NCI-H1105 (cell line): ENCODE data around the gene PCCA.
A peak's percentile ranks its signal among the peaks of the same experiment; 100 is the strongest.

ENCODE experiments used
- DNase-seq: peaks from one replicate; lab custom pipeline; 2025; lab: John Stamatoyannopoulos, UW

The PCCA gene

DNA sequence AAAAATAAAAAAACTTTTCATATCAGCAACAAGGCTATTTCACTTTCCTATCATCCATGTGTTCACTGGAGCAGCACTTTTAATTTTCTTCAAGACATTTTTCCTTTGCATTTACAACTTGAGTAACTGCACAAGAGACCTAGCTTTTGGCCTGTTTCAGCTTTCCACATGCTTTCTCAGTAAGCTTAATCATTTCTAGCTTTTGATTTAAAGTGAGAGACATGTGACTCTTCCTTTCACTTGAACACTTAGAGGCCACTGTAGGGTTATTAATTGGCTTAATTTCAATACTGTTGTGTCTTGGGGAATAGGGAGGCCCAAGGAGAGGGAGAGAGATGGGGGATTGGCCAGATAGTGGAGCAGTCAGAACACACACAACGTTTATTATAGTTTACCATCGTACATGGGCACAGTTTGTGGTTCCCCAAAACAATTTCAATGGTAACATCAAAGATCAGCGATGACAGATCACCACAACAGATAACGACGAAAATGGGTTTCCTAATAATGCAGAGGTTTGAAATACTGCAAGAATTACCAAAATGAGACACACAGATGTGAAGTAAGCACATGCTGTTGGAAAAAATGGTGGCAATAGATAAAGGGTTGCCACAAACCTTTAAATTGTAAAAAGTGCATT, 382.1 kb downstream of the PCCA start:
- DNase-seq = no peak

DNA sequence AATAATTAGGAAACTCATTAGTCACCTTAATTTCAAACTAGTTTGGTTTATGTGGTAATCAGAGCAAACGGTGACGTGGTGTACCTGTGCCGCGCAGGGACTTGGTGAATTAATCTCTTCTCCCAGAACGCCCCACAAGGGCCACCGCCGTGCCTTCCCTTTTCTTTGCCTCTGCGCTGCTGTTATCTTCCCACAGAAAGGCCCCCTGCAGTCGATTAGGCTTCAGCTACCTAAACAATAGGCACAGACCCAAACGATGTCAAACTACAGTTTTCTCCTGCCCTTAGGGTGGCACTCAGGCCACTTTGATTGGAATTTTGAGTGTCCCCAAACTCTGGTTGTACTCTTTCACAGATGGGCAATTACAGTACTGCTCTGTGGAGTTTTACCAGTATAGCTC, 384.2 kb downstream of the PCCA start:
- no peak for DNase-seq

DNA sequence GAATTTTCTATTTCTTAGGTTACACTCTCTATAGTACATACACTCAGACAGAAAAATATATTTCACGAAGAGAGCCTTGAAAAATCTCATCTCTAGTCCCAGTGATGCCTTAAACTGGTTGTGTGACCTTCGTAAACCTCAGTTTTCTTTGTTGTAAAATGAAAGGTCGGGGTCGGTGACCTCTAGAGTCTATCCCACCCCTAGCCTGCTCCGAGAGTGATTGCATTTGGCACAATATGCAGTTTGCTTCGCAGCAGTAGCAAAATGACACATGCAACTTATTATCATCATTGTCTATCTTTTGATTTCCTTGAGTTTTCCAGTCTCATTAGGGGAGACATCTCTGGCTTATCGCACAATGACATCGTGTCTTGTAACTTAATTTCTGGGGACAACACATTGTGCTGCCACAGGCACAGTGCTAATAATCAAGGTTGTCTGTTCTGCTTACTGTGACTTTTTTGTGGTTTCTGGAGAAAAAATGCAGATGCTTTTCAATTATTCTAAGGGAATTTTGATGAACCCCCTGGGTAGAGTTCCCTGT, 384.7 kb downstream of the PCCA start:
- no peak for DNase-seq

DNA sequence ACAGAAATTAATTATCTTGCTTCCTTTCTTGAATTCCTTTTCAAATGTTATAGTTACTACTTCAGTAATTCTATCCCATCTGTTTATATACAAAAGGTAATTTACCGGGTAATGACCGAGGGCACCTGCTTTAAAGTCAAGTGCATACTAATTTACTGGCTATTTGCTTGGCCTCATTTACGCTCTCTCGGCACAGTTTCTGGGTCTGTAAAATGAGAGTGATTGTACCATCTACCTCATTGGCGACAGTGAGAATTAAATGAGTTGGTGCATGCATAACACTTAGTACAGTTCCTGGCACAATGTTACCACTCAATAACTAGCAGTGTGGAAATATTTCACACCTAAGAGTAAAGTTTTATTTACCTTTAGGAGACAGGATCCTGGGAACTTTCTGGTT, 388.1 kb downstream of the PCCA start:
- DNase-seq = peak; percentile 60

DNA sequence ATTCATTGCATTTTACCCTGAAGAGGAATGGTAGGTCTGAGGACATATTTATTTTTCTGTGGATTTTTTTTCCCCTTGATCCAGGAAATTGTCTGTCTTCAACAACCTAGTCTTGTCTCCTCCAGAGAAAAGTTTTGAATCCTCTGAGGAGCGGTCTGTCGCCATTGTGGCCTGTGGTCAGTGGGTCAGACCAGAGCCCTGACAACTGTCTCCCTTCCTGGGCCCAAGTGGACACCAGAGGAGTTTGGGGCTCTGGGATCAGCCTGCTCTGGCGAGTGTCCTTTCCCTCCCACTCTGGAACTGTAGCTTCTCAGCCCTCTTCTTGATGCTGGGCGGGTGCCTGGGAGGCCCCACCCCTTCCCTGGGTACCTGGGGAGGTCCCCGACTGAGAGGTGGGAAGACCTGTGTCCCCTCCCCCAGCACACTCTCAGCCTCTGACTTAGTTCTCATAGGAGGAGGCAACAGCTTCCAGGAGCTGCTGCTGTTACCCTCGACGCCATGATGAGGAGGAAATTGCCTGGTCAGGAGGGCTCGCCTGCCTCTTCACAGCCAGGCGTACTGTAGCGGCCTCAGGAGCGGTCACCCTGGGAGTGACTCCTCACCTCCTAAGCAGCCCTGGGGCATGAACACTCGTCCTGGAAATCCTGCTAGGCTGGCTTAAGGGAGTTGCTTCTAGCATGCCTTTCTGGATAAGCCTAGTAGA, 389.4 kb downstream of the PCCA start:
- DNase-seq = no peak

DNA sequence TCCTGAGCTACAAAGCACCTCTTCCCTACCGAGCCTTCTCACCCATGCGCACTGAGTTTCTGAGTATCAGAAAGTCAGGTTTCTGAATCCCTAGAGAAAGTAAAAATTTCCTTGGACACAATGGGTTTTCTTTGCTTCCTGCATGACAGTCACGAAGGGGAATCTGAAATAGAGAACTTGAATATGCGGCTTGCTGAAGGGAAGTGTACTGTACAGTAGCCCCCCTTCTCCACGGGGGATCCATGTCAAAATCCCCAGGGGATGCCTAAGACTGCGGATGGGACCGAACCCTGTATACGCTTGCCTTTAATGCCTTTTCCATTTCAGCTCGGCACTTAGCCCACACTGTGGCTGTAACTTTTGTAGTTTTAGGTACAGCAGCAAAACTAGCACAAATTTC, 391.8 kb downstream of the PCCA start:
- DNase-seq = no peak

DNA sequence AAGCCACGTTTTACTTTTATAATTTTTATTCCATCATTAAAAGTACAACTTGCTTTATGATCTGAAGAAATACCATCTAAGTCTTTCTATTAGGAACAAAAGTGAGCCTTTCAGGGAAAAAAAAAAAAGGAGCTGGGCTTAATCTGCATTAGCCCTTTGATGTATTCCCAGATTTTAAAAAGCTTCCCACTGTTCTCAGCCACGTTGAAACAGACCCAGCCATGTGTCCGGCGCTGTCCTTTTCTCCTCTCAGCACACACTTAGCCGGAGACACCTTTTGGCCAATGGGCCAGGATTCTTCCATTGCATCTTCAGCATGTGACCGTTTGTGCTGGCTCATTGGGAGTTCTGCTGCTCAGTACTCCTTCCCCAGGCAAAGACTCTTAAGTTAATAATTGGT, 394.2 kb downstream of the PCCA start:
- no peak for DNase-seq

DNA sequence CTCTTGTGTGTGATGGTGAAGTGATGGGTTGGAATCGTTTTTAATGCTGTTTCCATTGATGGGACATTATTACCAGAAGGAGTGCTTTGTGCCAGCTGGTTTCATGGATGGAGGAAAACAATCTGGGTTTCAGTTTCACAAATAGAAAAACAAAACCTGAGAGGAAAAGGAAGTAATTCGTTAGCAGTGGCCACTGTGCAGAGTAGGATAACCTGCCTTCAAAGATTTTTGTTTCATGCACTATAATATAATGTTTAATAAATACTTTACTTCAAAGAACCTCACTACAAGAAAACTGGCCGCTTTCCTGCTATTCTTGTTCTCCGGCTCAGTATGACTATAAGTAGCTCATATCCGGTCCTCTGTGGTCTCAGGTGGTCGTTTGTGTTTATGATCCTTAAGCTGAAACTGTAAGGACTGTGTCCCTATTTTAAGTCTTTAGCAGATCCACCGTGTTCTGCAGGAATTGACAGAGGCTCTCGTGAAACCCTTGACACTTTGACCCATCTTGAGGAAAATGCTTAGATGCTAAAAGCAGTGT, 395.0 kb downstream of the PCCA start:
- DNase-seq = no peak

DNA sequence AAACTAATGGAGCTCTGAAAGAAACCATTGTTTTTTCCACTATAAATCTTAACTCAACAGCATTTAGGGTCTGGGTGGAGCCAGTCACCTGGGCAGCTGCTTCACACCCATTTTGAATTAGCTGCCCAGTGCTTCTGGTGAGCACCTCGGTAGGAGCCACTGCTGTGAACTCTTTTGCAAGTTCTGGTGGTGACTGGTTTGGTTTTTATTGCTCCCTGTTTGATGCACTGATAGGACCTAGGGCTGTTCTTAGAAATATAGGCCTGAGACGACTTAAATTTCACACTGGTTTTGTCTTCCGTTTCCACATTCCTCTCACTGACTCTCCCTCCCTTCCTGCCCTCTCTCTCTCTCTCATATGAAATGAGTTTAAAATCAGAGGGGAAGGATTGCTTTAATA, 395.8 kb downstream of the PCCA start:
- DNase-seq = no peak

DNA sequence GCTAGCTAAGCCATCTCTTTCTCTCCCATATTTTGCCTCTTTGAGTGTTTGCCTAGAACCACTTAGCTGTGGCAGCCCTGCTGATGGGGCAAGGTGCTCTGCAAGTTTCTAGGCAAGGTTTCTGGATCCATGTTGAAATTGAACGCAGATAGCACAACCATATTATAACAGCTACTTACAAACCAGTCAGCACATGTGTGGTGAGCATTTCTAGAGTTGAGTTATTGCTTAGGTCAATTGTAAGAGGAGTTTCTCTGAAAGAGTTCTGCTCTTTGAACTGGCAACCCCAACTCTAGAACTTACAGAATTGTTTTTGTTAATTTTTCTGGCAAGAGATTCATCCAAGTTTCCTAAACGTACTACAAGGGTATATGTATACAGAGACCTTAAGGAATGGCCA, 396.4 kb downstream of the PCCA start:
- no peak for DNase-seq

DNA sequence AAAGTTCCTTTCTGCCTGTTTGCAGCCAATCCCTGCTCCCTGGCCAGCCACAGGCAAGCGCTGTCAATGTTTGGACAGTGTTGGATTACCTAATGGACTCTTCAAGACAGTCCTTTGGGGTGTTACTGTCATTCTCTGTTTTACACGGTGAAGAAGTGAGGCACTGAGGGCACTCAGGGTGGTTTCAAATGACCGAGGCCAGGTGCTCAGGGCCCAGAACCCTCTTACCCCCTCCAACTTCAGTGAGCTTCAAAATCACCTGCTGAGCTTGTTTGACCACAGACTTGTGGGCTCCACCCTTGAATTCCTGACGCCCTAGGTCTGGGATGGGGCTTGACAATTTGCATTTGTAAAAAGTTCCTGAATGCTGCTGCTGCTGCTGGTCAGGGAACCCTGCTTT, 401.8 kb downstream of the PCCA start:
- peak; percentile 60 for DNase-seq

DNA sequence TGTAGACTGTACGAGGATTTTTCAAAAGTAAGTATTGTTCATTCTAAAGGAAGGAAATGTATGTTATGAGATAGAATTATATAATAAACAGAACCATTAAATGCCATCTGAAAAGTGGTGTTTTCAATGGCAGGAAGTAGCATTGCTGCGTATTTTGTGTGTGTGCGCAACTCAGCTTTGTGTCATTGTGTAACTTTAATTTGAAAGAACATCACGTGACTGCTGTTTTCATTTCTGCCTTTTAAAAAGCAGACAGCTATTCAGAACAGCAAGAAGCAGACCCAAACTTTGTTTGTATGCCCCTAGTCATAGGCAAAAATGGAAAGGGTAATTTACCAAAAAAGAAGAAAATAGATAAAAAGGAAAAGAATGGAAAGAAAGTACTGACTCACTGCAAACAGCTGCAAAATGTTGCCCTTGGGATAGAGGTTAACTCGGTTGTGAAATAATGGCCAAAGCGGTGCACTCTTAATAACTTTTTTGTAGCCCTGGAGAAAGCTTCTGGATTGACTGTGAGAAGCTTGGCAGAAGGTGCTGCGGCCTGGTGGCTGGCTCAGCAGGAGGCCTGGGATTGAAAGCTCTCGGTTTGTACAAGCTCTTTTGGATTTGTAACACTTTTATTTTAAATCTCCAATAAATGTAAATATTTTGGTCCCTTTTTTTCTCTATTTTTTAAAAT, 402.4 kb downstream of the PCCA start:
- no peak for DNase-seq

DNA sequence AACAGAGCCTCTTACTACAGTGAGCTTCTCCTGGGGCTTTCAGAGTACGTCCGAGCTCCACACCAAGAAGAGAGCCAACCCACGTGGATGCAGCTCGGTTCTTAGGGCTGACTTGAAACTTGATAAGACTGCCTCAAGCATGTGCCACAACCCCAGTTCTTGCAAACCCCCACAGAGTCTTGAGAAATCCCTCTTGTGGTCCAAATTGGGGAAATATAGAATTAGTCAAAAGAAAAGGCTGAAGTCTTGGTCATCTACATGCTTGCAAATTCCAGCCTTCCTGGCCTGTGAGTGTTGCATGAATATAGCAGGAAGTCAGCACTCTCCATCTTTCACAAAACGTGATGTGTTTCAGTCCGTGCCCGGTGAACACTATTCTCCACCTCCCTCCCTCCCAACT, 404.5 kb downstream of the PCCA start:
- DNase-seq = no peak

DNA sequence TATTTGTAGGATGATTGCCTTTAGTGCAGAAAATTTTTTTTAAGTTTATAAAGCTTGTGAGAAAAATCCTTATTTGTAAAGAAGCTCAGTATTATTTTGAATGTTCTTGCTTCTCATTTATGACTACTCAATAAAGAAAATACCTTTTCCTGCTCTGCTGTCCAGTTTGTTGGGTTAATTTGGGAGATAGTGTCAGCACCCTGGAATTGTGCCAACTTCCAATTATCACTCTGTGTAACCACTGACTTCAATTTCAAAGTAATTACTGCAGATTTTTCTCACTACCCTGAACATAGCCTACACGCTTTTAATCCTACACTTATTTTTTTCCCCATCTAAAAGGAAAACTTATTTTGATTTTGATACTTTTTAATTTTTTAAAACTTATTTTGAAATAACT, 406.6 kb downstream of the PCCA start:
- DNase-seq = peak; percentile 41

DNA sequence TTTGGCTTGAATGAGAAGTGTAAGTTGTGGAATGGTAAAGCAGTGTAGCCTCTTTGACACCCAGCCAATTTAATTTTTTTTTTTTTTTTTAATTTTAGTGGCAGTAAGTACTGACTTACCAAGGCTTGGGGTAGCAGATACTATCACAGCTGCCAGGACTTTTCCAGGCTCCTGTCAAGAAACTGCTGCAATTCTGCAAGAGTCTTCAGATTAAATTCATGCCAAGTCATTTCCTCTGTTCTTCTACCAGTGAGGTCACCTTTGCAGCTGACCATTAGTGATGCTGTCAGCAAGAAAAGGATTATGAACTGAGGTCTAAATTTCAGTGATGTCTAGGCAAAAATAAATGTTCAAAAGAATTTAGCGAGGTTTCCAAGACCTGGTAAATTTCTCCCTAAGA, 408.5 kb downstream of the PCCA start:
- DNase-seq = no peak

DNA sequence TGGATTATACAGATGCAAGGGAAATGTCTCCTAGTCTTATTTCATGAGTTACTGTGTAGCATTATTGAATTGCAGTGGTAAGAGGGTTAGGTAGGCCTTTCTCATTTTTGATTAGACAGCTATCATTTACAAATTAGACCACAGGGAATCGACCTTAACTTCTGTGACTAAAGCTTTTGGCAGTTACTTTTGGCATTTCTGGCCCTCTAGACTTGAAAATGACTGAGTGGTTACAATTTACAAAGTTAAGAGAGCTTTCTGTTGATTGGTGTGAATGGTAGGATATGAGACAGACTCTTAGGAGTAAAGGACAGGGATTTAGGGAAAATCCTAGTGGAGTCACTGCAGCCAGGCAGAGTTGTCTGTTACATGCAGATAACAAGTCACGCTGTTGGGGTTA, 413.6 kb downstream of the PCCA start:
- no peak for DNase-seq

DNA sequence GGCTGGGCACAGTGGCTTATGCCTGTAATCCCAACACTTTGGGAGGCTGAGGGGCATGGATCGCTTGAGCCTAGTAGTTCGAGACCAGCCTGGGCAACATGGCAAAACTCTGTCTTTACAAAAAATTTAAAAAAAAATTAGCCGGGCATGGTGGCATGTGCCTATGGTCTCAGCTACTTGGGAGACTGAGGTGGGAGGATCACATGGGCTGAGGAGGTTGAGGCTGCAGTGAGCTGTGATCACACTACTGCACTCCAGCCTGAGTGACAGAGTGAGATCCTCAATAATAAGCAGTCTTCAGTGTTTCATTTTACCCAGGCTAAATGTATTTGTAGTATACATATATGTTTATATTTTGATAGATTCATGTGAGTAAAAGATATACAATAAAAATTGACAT, 414.7 kb downstream of the PCCA start:
- DNase-seq = no peak

DNA sequence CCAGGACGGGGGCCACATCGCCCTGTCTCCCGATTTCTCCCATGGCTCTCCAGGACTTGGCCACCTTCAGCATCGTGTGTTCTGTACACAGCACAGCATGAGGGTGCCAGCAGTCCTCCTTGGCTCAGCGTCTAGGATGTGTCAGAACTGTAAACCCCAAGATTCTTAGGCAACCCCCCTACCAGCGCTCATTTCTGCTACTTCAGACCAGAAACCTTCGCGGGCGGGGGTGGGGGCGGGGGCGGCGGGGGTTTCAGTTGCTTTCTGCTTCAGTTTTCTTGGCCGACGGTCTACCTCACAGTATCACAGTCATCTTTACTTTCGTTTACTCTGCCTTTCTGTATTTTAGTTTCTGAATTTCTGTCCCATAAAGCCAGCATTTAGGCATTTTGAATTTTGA, 417.3 kb downstream of the PCCA start:
- DNase-seq = no peak

DNA sequence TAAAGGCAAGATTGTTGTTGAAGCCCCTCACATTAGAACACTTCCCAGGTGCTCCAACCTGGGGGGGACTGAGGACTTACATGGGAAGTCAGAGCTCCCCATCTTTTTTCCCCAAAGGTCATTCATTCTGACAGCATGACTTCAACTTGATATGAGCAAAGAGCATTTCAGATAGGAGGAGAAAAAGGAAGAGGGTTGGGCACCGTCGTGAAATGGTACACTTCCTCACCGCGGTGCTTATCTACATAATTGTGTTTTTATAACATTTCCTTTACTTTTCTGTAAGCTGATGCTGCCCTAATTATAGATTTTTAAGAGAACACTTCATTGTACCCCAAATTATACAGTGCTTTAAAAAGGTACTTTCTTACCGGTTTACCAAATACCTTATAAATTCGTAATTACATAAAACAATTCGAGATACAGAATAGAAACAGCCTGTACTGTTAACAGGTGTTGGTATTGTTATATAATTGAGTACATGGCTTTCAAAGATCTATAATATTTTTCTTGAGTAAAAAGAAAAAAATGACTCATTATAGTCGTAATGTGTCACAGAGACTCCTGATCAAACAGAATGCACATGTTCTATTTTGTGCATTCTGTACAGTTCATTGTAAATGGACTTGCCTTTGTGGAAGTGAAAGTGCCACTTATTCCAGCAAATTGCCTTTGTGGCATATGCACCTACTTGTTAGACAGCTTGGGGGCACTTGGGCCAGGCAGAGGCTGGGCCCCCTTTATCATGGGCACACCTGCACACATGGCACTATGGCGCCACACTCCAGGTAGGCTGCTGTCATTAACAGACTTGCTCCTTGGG, 417.9 kb downstream of the PCCA start:
- DNase-seq = peak; percentile 34

DNA sequence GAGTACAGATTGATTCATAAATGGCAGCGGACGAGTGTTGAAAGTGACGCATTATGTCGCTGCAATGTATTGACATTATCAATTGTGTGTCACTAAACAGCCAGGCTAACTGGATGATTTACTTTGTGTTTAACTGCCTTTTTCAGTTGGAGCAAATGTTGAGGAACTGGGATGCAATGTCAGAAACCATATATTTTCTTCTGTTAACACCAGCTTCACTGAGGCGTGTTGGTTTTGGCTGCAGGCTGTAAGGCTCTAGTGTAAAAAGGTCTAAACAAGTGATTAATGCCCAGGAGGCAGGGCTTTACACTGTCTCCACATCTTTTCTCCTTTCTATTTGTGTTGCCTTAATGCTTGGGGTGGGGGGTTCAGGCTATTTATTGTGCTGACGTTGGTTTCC, 419.6 kb downstream of the PCCA start:
- no peak for DNase-seq

DNA sequence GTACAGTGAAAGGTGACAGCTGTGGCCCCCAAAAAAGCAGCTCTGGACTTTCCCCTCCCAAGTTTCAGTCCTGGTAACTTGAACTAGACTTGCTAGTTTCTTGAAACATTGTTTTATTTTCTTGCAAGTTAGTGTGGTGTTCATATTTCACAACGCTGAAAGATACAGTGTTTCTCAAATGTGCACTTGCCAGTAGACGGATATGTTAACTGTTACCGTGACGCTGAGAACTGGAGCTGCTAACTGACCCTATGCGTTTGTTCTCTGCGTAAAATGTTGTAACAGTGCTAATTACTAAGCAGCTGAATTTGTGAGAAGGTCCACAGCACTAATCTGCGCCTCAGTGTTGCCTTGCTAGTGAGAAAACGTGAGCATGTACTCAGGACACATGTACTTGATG, 420.1 kb downstream of the PCCA start:
- DNase-seq = no peak
